Smooth muscle cell of the brain vasculature (primary cell): ENCODE results near the gene SSH2.
"Not testable (repeated sequence)": the region's sequence is repeated elsewhere in the genome, so short reads cannot be mapped to it uniquely, and the experiment has no call there.

ENCODE experiments used
- DNase-seq: peaks from one replicate; pipeline ENCODE4 v3.0.0-alpha.2; 2012; ENCODE audit warnings: low read depth, low spot score

SSH2 gene

GRCh38 chr17:29674281-29674680, 255.7 kb downstream of the SSH2 start:
- DNase-seq = no peak

DNA sequence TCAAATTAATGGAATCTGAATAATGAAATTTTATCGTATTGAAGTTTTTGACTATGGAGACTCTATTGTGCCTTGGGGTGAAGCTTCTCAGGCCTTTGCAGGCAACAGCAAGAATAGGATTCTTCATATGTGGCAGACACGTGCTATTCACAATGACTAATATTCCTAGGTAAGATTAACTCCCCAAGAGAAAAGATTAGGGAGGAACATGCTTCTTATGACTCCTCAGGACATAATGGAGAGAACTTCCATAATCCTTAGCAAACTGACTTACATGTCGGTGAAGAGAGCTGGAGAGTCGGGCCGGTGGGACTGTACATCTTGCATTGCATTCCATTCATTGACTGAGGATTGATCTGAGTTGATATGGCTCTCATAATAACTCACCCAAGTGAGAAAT, 258.4 kb downstream of the SSH2 start:
- no peak for DNase-seq

- DNase-seq = no peak
Measured at GRCh38 chr17:29669266-29669665, 260.8 kb downstream of the SSH2 start.

DNA sequence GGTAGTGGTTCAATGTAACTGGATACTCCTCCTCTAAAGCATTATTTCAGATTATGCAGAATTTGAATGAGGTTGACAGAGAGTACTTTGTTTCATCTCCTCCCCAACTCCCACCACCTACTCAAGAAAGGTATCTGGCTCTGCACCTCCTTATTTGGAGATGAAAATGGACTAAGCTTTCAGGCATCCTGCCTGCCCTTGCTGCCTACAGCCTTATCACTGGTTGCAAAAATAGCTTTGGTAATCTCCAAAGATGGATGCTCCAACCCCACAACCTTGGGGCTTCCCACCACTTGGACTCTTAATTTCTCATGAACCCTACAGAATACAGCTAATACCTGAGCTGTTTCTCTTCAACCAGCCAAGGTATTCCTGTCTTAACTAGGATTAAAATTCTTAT, 262.1 kb downstream of the SSH2 start:
- no peak for DNase-seq

DNA sequence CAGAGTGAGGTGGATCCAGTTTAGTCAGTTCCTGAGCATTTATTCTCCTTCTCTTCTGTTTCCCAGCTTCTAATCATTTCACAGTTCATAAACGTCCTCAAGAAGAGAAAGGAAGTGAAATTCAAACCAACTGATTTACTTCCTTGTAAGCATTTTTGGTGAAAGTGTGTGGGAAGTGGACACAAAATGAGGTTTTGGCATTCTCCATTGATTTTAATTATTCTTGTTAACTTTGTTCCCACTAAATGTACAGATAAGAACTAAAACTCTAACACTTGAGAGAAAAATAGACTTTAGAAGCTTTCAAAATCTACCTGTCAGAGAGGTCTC, 264.6 kb downstream of the SSH2 start:
- no peak for DNase-seq

- no peak for DNase-seq
Measured at GRCh38 chr17:29664743-29665480, 265.1 kb downstream of the SSH2 start.

DNA sequence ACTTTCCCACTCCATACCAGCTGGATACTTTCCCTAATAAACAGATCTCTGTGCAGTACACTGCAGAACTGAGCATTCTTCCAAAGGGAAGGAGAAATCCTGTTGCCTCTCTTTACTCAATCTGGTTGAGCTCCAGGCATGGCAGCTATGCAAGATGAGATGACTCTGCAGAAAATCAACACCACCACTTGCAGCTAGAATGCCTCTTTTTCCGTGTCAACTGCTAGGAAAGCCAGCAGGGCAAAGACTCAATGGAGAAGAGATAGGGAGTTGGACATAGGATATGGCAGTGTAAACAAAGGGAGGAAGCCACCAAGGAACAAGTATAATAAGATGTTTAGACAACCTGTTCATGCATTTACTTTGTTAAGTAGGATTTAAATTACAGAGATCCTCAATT, 266.9 kb downstream of the SSH2 start:
- no peak for DNase-seq

DNA sequence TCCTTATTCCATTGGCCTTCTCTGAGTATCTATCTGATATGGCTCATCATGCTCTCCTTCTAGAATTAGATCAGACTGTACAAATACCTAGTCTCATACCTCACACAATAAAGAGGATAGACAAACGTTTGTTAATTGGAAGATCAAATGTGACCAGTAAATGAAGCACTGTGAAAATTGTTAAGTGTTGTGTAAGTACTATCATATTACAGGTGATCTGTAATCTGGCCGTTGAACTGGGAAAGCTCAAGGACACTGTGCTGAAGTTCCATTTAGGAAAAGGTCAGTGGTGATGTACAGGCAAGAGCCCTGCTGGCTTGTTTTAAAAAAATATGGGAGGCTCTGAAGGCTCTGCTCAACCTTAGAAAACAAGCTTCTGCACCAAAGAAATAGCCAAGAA, 268.8 kb downstream of the SSH2 start:
- no peak for DNase-seq

DNA sequence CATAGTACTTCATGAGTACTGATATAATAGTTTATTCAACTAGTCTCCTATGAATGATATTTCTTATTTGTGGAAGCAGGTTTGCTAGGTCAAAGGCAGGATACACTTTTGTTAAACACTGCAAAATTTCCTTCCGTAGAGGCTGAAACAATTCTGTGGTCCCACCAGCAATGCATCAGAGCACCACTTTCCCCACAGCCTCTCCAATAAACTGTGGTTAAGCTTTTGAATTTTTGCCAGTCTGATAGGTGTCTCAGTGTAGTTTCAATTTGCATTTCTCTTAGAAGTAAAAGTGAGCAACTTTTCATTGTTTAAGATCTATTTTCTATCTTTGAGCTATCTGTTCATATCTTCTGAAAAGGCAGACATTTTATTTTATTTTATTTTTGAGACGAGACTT, 270.9 kb downstream of the SSH2 start:
- no peak for DNase-seq

DNA sequence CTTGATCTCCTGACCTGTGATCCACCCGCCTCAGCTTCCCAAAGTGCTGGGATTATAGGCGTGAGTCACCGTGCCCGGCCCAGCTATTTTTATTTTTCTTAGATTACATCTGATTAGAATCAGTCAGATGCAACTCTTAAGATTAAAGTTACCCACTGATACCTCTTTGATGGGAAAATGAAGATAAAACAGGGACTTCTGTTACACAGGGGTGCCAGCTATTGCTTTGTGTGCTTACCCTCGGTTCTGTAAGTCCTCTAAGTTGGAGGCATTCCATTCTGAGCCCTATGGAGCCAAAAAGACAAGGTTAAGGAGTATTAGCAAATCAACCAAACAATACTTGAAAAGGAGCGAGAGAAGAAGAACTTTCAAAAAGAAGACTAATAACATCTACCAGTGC, 274.7 kb downstream of the SSH2 start:
- no peak for DNase-seq

GRCh38 chr17:29653995-29654714, 275.9 kb downstream of the SSH2 start:
- DNase-seq = no peak

DNA sequence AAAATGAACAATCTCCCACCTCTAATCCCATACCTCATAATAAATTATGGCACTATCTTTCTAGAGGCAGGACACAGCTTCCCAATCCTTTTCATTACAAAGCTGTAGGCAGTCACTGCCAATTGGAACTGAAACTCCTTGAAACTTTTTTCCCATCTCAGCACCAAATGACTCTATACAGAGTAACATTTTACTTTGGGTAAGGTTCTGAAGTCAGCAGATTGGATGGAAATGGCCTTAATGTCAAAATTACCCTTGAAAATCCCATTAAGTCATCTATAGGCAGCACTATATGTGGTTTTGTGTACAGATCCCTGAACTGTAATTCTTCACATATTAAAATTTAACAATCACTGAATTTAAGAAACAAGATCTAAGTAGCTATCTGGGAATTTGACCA, 277.1 kb downstream of the SSH2 start:
- DNase-seq = no peak

DNA sequence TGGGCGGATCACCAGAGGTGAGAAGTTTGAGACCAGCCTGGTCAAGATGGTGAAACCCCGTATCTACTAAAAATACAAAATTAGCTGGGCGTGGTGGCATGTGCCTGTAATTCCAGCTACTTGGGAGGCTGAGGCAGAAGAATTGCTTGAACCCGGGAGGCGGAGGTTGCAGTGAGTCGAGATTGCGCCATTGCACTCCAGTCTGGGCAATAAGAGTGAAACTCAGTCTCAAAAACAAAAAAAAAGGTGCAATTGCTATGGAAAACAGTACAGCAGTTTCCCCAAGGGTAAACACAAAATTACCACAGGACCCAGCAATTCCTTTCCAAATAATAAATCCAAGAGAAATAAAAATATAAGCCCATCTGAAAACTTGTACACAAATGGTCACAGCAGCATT, 278.1 kb downstream of the SSH2 start:
- DNase-seq = not testable (repeated sequence)

DNA sequence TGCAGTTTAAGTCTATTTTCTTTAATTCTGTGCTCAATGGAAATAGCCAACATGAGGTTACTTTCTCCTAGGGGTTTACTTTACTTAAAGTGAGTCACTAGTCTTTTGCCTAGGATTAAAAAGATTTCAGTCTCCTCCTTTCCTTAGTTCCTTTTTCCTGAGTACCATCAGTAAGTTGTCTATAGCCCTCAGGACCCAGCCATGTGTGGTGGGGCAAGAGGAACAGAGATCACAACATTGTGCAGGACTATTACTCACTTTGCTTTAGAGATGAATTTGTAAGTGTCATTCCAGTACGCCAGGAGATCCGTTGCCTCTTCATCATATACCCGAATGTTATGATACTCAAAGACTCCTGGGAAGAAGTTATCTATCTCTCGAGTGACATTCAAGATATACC, 279.6 kb downstream of the SSH2 start:
- DNase-seq = no peak

DNA sequence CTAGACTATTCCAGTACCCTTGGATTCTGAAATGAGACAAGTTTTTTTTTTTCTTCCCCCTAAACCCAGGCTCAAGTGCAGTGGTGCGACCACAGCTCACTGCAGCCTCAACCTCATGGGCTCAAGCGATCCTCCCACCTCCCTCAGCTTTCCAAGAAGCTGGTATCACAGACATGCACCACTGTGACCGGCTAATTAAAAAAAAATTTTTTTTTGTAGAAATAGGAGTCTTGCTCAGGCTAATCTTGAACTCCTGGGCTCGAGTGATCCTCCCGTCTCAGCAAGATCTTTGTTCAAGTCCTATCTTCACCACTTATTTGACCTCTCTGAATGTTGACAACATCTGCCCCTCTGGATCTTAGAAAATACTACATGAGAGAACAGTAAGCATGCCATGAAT, 280.7 kb downstream of the SSH2 start:
- no peak for DNase-seq

GRCh38 chr17:29648005-29648404, 282.0 kb downstream of the SSH2 start:
- no peak for DNase-seq

DNA sequence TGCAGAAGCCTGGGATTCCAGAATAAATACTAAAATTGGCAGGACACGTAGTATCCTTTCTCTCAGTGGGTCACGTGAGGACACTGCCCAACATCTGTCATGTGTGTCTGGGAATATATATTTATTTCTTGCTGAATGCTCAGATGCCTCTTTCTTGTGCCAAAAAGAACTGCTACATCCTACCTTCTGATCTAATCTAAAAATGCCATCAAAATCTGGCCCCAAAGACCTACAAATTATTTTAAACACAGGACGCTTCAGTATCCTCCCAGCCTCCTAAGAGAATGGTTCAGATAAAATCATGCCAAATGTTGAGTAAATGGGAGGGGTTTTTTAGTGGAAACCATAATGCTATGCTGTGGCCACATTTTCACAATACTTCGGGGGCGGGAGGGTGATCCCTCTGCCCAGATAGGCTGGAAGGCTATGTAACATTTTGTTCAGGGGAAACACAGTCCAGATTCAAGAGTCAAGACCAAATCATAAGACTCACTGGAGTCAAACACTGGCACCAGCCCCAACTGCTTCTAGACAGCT, 284.4 kb downstream of the SSH2 start:
- no peak for DNase-seq

GRCh38 chr17:29643817-29644160, 286.2 kb downstream of the SSH2 start:
- DNase-seq = no peak

DNA sequence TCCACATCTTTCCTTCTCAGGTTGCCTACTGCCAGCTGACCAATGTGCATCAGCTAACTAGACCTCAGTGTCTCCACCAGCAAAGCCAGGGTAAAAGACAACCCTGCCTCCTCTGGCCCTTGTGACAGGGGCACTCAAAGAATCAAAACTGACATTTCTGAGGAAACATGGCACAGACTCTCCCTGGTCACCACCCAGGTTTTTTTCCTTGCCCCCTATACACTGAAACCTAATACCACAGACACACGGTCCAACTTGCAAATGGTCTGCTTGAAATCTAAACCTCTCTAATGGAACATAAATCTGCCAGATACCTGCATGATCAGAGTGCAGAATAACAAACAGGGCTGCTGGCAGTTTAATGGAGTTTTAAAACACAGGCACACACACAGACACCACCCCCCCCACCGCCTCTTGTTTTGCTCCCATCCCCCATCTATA, 287.8 kb downstream of the SSH2 start:
- no peak for DNase-seq

GRCh38 chr17:29640981-29641642, 288.9 kb downstream of the SSH2 start:
- DNase-seq = no peak

GRCh38 chr17:29640413-29640812, 289.6 kb downstream of the SSH2 start:
- peak; percentile 64 for DNase-seq

DNA sequence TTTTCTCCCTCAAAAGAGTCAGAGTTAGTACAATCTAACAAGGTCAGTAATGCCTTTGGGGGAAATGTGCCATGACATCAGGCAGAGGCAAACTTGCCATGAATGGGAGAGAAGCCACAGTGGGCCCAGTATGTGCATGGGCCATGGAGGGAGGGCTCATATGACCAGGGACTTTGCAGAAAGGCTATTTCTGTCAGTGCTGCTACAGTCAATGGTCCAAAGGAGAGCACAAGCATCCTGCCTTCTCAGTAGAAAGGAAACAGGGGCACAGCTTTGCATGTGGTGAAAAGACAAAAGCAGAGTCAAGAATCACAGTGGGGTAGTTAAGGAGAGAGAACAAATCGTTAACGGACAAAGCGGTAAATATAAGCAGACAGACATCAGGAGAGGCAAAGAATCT, 296.1 kb downstream of the SSH2 start:
- no peak for DNase-seq
